SK-N-SH treated with all-trans-retinoic acid at 6 μM for 48 hours (cell line): ENCODE results near the gene RRP1.
"Not testable (repeated sequence)": the region's sequence is repeated elsewhere in the genome, so short reads cannot be mapped to it uniquely, and the experiment has no call there.

Experiments used
- ARNTL ChIP-seq: fragments of 450-650 bp; formaldehyde crosslinking; IDR thresholded peaks from 2 replicates; pipeline ENCODE4 v1.5.0; 2020; ENCODE audit warnings: low read depth, mild to moderate bottlenecking, moderate library complexity, borderline replicate concordance
- ESRRG ChIP-seq: fragments of 250-450 bp; sonication (Bioruptor Pico); IDR thresholded peaks from 2 replicates; pipeline ENCODE4 v1.6.1; 2021; ENCODE audit warnings: mild to moderate bottlenecking
- GLIS3 ChIP-seq: fragments of 250-450 bp; sonication (Bioruptor Pico); IDR thresholded peaks from 2 replicates; pipeline ENCODE4 v1.5.0; 2020; ENCODE audit warnings: mild to moderate bottlenecking, moderate library complexity
- RARB ChIP-seq: fragments of 250-450 bp; sonication (Bioruptor Pico); IDR thresholded peaks from 2 replicates; pipeline ENCODE4 v1.8.0; 2021; ENCODE audit warnings: mild to moderate bottlenecking, moderate library complexity
- SNAI2 ChIP-seq: fragments of 250-450 bp; sonication (Bioruptor Pico); IDR thresholded peaks from 2 replicates; pipeline ENCODE4 v1.5.0; 2020; ENCODE audit warnings: mild to moderate bottlenecking, moderate library complexity
- TOX ChIP-seq: fragments of 250-450 bp; sonication (Bioruptor Pico); IDR thresholded peaks from 2 replicates; pipeline ENCODE4 v1.8.0; 2021; ENCODE audit warnings: mild to moderate bottlenecking, moderate library complexity, borderline replicate concordance
- ZFP30 ChIP-seq: fragments of 450-650 bp; formaldehyde crosslinking; IDR thresholded peaks from 2 replicates; pipeline ENCODE4 v1.5.0; 2022; ENCODE audit warnings: mild to moderate bottlenecking, moderate library complexity
- ZNF8 ChIP-seq: fragments of 450-650 bp; formaldehyde crosslinking; IDR thresholded peaks from 2 replicates; pipeline ENCODE4 v1.5.0; 2020; ENCODE audit warnings: mild to moderate bottlenecking, moderate library complexity

DNA sequence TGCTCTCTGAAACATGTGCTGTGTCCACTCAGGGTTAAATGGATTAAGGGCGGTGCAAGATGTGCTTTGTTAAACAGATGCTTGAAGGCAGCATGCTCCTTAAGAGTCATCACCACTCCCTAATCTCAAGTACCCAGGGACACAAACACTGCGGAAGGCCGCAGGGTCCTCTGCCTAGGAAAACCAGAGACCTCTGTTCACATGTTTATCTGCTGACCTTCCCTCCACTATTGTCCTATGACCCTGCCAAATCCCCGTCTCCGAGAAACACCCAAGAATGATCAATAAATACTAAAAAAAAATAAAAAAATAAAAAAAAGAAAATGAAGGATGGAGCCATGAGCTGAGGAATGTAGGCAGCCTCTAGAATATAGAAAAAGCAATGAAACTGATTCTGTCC, 33.4 kb downstream of the RRP1 start:
- TF ChIP-seq RARB (CRISPR knock-in tag); ARNTL; GLIS3 (CRISPR knock-in tag); TOX (CRISPR knock-in tag); ZFP30 (CRISPR knock-in tag); ESRRG (CRISPR knock-in tag); ZNF8; SNAI2: not testable (repeated sequence)
